PFSK-1 (cell line): ENCODE results near the gene NR2E1.

Experiments
- POLR2AphosphoS5 ChIP-seq: IDR thresholded peaks from 2 replicates; pipeline ENCODE4 v1.6.1; 2012; ENCODE audit warnings: low read depth, mild to moderate bottlenecking, control low read depth, low read length, moderate library complexity
- REST ChIP-seq, 2 experiments: IDR thresholded peaks; 2 replicates each; pipeline versions ENCODE4 v1.6.1 to v1.8.0; 2011 to 2012; ENCODE audit warnings: low read depth in 2 of 2, low read length in 2 of 2, control low read depth in 1 of 2, inconsistent platforms in 1 of 2, mild to moderate bottlenecking in 1 of 2, moderate library complexity in 1 of 2; ENCODE audit not compliant: insufficient read depth in 1 of 2
- TAF1 ChIP-seq: IDR thresholded peaks from 2 replicates; pipeline ENCODE4 v1.6.1; 2012; ENCODE audit warnings: low read length, control low read depth, borderline replicate concordance; ENCODE audit not compliant: insufficient read depth

- TF ChIP-seq REST (IDR thresholded peaks at IDR 0.05; ENCODE audit: insufficient read depth in 1 of 2, low read depth in 2 of 2, low read length in 2 of 2) (no peak), POLR2AphosphoS5 (no peak), TAF1 (no peak)
Measured at GRCh38 chr6:108121612-108122011, 44.2 kb upstream of the NR2E1 start.
